Measurements from ENCODE around the gene C17orf113.

DNA sequence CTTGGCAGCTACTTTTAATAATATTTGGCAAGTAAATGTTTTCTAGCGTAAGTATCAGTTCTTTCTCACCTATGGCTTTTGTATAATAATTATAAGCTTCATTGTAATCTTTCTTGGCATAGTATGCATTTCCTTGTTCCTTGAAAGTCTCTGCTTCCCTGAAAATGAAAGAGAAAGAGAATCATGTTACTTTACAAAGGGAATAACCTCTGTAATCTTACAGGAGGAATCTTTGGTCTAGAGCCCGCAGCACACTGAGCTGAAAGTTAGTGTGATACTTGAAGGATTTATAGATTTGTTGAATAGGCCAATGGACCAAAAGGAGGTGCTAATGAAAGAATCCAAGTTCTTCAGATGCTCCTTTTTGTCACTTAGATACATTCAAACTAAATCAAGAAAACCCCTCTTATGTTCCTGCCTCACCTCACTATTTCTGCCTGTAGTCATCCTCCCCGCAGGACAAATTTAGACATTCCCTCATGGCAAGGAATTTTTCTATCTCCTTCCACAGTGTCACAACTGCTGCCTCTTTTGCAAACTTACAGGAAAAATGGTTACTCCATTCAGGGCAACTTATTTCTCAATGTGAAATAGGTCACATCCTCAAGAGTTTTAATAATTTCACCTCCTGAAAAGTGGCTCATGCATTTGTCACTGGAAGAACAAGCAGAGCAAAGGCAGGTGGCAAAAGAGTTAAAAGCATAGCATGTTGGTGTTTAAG, 49.8 kb downstream of the C17orf113 start:
- TF ChIP-seq, protein P1, sequence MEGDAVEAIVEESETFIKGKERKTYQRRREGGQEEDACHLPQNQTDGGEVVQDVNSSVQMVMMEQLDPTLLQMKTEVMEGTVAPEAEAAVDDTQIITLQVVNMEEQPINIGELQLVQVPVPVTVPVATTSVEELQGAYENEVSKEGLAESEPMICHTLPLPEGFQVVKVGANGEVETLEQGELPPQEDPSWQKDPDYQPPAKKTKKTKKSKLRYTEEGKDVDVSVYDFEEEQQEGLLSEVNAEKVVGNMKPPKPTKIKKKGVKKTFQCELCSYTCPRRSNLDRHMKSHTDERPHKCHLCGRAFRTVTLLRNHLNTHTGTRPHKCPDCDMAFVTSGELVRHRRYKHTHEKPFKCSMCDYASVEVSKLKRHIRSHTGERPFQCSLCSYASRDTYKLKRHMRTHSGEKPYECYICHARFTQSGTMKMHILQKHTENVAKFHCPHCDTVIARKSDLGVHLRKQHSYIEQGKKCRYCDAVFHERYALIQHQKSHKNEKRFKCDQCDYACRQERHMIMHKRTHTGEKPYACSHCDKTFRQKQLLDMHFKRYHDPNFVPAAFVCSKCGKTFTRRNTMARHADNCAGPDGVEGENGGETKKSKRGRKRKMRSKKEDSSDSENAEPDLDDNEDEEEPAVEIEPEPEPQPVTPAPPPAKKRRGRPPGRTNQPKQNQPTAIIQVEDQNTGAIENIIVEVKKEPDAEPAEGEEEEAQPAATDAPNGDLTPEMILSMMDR (IDR thresholded peaks at IDR 0.05; ENCODE audit: borderline replicate concordance, extremely low read depth, low read length, poor library complexity, severe bottlenecking) = no peak
- TF ChIP-seq EZH2 (IDR thresholded peaks at IDR 0.05; ENCODE audit: borderline replicate concordance, low read depth, low read length, severe bottlenecking) = no peak
